Stomach (tissue), 4 donors: ENCODE measurements around the gene NPC2.

Experiments
- EP300 ChIP-seq: sonication (generic); formaldehyde crosslinking; IDR thresholded peaks from one replicate; pipeline ENCODE4 v1.6.1; 2017; ENCODE audit warnings: antibody characterized with exemption
- POLR2A ChIP-seq, 4 donors: fragments of 450-650 bp; IDR thresholded peaks; one replicate each; pipeline ENCODE4 v1.6.1; 2016; ENCODE audit warnings: antibody characterized with exemption in 4 of 4, control low read depth in 2 of 4, mild to moderate bottlenecking in 1 of 4, moderate library complexity in 1 of 4

GRCh38 chr14:74531006-74531405 is 37.9 kb upstream of the NPC2 start:
- no peak for TF ChIP-seq POLR2A (IDR thresholded peaks at IDR 0.05)
- TF ChIP-seq EP300 = no peak
